ENCODE data around the gene NANOS1. TPM values are rescaled to one million over a fixed set of nuclear protein-coding genes. Genes with fewer than 3 reads are reported as not detected.

NANOS1 gene
- total RNA-seq, 5 donors from 2014 or later (not counting 1 experiment from before 2014, with no cell fraction given): 0.08 to 0.60 (median 0.38) TPM

DNA sequence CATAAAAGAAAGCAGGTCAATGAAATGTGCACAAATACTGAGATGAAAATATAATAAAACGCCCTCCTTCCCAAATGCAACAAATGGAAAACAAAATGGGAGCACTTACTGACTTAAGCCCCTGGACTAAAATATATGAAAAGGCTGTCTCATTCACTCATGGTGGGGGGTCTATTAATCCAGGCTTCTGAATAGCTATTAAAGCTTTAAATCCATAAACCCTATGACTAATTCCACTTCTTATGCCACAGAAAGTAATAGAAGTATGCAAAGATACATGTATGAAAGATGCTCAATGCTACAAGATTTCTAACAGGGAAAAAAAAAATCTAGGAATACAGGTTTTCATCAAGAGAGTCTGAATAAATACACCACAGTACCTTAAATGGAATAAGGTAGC, 30.6 kb downstream of the NANOS1 start:
- DNase-seq: no peak

DNA sequence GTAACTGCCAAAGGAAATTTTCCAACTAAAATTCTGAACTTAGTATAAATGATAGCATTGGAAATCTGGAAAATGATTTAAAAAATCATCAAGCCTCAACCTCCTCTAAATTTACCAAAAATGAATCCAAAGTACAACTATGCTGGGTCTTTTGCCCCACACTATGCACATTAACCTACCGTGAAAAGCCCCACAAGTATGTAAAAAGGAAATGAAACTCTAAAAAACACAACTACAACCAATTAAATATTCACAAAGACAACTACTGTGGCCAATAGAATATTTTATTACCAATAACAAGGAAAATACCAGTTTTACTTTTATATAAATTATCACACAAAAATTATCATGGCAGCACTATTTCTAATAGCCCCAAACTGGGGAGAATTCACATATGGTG, 31.8 kb downstream of the NANOS1 start:
- Histone ChIP-seq H3K36me3 (ENCODE audit: control insufficient read depth in 2 of 2, extremely low read depth in 1 of 2, insufficient read depth in 1 of 2, low read length in 1 of 2) (peaks cover 12 to 90% of the 10 kb centered on the region in 2 donors), H3K9me3 (no peaks in the 10 kb centered on the region), H3K4me1 (ENCODE audit: control insufficient read depth in 1 of 2, extremely low read depth in 1 of 2, insufficient read depth in 2 of 2, low read length in 2 of 2) (no peaks in the 10 kb centered on the region), H3K27me3 (replicated peaks in 1 of 2; ENCODE audit: control insufficient read depth in 2 of 2, extremely low read depth in 1 of 2, insufficient read depth in 2 of 2, low read length in 1 of 2) (no peaks in the 10 kb centered on the region), H3K27ac (ENCODE audit: low read length) (no peak overlapping the region), H3K4me3 (ENCODE audit: control insufficient read depth in 1 of 2, extremely low read depth in 1 of 2, low read length in 1 of 2) (no peak overlapping the region)
- Mint-ChIP-seq H3K4me1 (peaks cover 16 to 31% (median 27%) of the 10 kb centered on the region in 3 donors), H3K36me3 (peaks cover 75% of the 10 kb centered on the region), H3K9me3 (no peaks in the 10 kb centered on the region), H3K4me3 (no peak overlapping the region), H3K27ac (peak overlapping the region; percentile 28 to 39), H3K27me3 (no peaks in the 10 kb centered on the region)
- ATAC-seq (replicated peaks in 1 of 4) (no peak), DNase-seq (no peak)
- WGBS (ENCODE audit: insufficient coverage): no CpG with 5 or more reads among the region's 1 CpG
- POLR2A ChIA-PET: no interaction called here
- CTCF ChIA-PET: no interaction called here

More for the DNA sequence above, 30.6 kb downstream of the NANOS1 start:
- H3K27ac Mint-ChIP-seq: no peak overlapping the region
- no peaks in the 10 kb centered on the region for H3K27me3 Mint-ChIP-seq
- no peaks in the 10 kb centered on the region for H3K9me3 Mint-ChIP-seq
- H3K4me3 Mint-ChIP-seq: no peak overlapping the region
- H3K4me1 ChIP-seq (ENCODE audit: control insufficient read depth in 1 of 2, extremely low read depth in 1 of 2, insufficient read depth in 2 of 2, low read length in 2 of 2): no peaks in the 10 kb centered on the region
- H3K36me3 Mint-ChIP-seq: peaks cover 72% of the 10 kb centered on the region
- no peaks in the 10 kb centered on the region for H3K27me3 ChIP-seq (replicated peaks in 1 of 2; ENCODE audit: control insufficient read depth in 2 of 2, extremely low read depth in 1 of 2, insufficient read depth in 2 of 2, low read length in 1 of 2)
- ATAC-seq (replicated peaks in 1 of 4): no peak
- WGBS (ENCODE audit: insufficient coverage): no CpG with 5 or more reads among the region's 1 CpG
- no peak overlapping the region for H3K27ac ChIP-seq (ENCODE audit: low read length)
- peaks cover 16 to 29% (median 27%) of the 10 kb centered on the region in 3 donors for H3K4me1 Mint-ChIP-seq
- POLR2A ChIA-PET: interaction anchor here (0.6 to 0.7 kb wide), 2 partner anchors 45 to 104 kb away, joined by 3 to 5 read pairs; no protein-coding TSS in a partner anchor
- peaks cover 4 to 93% of the 10 kb centered on the region in 2 donors for H3K36me3 ChIP-seq (ENCODE audit: control insufficient read depth in 2 of 2, extremely low read depth in 1 of 2, insufficient read depth in 1 of 2, low read length in 1 of 2)
- CTCF ChIA-PET: no interaction called here
- H3K4me3 ChIP-seq (ENCODE audit: control insufficient read depth in 1 of 2, extremely low read depth in 1 of 2, low read length in 1 of 2): no peak overlapping the region
- no peaks in the 10 kb centered on the region for H3K9me3 ChIP-seq

DNA sequence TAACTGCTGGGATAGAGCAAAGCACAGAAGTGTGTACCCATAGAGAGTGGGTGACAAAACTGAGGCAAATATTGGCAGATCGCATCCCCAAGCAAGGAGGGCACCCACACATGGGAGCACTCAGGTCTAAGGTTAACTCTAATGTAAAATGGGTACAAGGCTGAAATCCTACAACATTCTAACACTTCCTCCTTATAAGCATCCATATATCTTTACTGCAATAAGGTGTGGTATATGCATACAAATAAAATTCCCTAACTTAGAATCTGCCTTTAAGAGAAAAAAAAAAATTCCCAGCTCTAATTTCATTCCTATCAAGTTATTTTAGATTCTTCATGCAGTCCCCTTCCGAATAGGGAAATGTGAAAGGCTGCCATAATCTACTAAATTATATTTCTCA, 32.4 kb downstream of the NANOS1 start:
- DNase-seq: no peak
- no peak for ATAC-seq (replicated peaks in 1 of 4)
- no peaks in the 10 kb centered on the region for H3K27me3 Mint-ChIP-seq
- Histone ChIP-seq H3K36me3 (ENCODE audit: control insufficient read depth in 2 of 2, extremely low read depth in 1 of 2, insufficient read depth in 1 of 2, low read length in 1 of 2) (peaks cover 16 to 88% of the 10 kb centered on the region in 2 donors), H3K4me3 (ENCODE audit: control insufficient read depth in 1 of 2, extremely low read depth in 1 of 2, low read length in 1 of 2) (no peak overlapping the region), H3K9me3 (no peaks in the 10 kb centered on the region), H3K27me3 (replicated peaks in 1 of 2; ENCODE audit: control insufficient read depth in 2 of 2, extremely low read depth in 1 of 2, insufficient read depth in 2 of 2, low read length in 1 of 2) (no peaks in the 10 kb centered on the region), H3K4me1 (ENCODE audit: control insufficient read depth in 1 of 2, extremely low read depth in 1 of 2, insufficient read depth in 2 of 2, low read length in 2 of 2) (no peaks in the 10 kb centered on the region), H3K27ac (ENCODE audit: low read length) (no peak overlapping the region)
- no peak overlapping the region for H3K27ac Mint-ChIP-seq
- H3K4me3 Mint-ChIP-seq: no peak overlapping the region
- peaks cover 16 to 32% (median 27%) of the 10 kb centered on the region in 3 donors for H3K4me1 Mint-ChIP-seq
- POLR2A ChIA-PET: no interaction called here
- WGBS (ENCODE audit: insufficient coverage): no CpG with 5 or more reads among the region's 2 CpGs
- CTCF ChIA-PET: interaction anchor here in 1 of 2 donors (0.6 kb wide), 1 partner anchor 41 kb away, joined by 4 read pairs; no protein-coding TSS in a partner anchor
- H3K9me3 Mint-ChIP-seq: no peaks in the 10 kb centered on the region
- H3K36me3 Mint-ChIP-seq: peaks cover 72% of the 10 kb centered on the region

DNA sequence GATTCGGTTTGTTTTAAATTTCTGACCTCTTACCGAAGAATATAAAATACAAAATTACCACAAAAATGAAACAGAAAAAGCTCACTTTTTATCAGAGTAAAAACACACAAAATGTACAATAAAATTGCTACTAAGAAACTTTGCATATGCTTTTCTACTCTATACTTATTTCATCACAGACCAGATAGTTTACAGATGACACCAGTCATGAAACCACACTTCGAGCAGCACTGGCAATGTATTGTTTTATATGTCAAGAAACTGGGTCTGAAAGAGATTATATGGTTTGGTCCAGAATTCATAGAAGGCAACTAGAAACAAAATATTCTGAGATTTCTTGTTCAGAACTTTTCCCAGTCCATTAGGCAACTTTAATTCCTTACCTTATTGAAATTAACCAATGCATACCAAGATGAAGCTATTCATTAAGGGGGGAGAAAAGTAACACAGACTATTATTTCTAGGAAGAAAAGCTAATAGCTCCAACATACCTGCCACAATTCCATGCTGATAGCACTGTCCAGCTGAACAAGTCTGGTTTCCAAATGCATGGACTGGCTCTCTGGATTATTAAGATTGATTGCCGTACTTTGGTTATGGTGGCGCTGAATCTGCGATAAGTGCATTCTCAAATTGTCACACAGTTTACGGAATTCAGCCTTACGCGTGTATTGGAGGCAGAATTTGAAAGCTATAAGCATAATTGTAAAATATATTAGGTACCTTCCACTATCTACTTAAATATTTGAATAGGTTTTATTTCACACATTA, 41.1 kb downstream of the NANOS1 start:
- Histone ChIP-seq H3K4me1 (ENCODE audit: control insufficient read depth in 1 of 2, extremely low read depth in 1 of 2, insufficient read depth in 2 of 2, low read length in 2 of 2) (peaks cover 0 to 15% of the 10 kb centered on the region in 2 experiments), H3K9me3 (no peaks in the 10 kb centered on the region), H3K27me3 (replicated peaks in 1 of 2; ENCODE audit: control insufficient read depth in 2 of 2, extremely low read depth in 1 of 2, insufficient read depth in 2 of 2, low read length in 1 of 2) (no peaks in the 10 kb centered on the region), H3K27ac (ENCODE audit: low read length) (no peak overlapping the region), H3K4me3 (ENCODE audit: control insufficient read depth in 1 of 2, extremely low read depth in 1 of 2, low read length in 1 of 2) (no peak overlapping the region), H3K36me3 (ENCODE audit: control insufficient read depth in 2 of 2, extremely low read depth in 1 of 2, insufficient read depth in 1 of 2, low read length in 1 of 2) (peaks cover 7 to 57% of the 10 kb centered on the region in 2 donors)
- peaks cover 28 to 45% (median 29%) of the 10 kb centered on the region in 3 donors for H3K4me1 Mint-ChIP-seq
- H3K4me3 Mint-ChIP-seq: no peak overlapping the region
- DNase-seq (no peak), ATAC-seq (replicated peaks in 1 of 4) (no peak)
- WGBS (ENCODE audit: insufficient coverage): 100% methylated on average over 2 of the region's 9 CpGs
- CTCF ChIA-PET: interaction anchor here (0.6 kb wide), 2 partner anchors 25 to 140 kb away, joined by 3 read pairs; no protein-coding TSS in a partner anchor
- no peak overlapping the region for H3K27ac Mint-ChIP-seq
- no peaks in the 10 kb centered on the region for H3K27me3 Mint-ChIP-seq
- POLR2A ChIA-PET: interaction anchor here (0.5 to 0.9 kb wide), 4 partner anchors 9 to 31 kb away, joined by 3 to 5 read pairs (median 4); no protein-coding TSS in a partner anchor
- H3K9me3 Mint-ChIP-seq: no peaks in the 10 kb centered on the region
- H3K36me3 Mint-ChIP-seq: peaks cover 51% of the 10 kb centered on the region

DNA sequence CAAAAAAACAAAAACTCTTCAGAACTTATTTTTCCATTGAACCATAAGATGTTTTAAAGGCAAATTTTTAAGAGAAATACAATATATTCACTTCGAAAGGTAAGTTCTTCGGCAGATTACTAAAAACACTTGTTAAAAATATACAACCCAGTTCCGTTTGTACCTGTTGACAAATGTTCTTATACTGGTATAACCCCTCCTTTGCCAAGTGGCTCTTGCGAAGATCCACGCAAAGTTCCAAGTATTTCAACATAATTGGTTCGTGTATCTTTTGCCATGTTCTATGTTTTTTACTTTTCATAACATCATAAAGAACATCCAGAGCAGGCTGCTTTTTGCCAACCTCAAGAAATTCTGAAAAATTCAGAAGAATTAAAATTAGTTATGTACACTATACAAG, 44.1 kb downstream of the NANOS1 start:
- no peaks in the 10 kb centered on the region for H3K27me3 Mint-ChIP-seq
- no peaks in the 10 kb centered on the region for H3K9me3 Mint-ChIP-seq
- DNase-seq: no peak
- H3K27me3 ChIP-seq (replicated peaks in 1 of 2; ENCODE audit: control insufficient read depth in 2 of 2, extremely low read depth in 1 of 2, insufficient read depth in 2 of 2, low read length in 1 of 2): no peaks in the 10 kb centered on the region
- 96% methylated on average over 3 of the region's 6 CpGs for WGBS (ENCODE audit: insufficient coverage)
- H3K4me3 Mint-ChIP-seq: peak overlapping the region in 2 of 3 donors; percentile 13 to 29
- ChIA-PET CTCF (no interaction called here), POLR2A (no interaction called here)
- peak overlapping the region; percentile 25 for H3K27ac ChIP-seq (ENCODE audit: low read length)
- no peak for ATAC-seq (replicated peaks in 1 of 4)
- no peak overlapping the region for H3K4me3 ChIP-seq (ENCODE audit: control insufficient read depth in 1 of 2, extremely low read depth in 1 of 2, low read length in 1 of 2)
- peaks cover 47% of the 10 kb centered on the region for H3K36me3 Mint-ChIP-seq
- H3K36me3 ChIP-seq (ENCODE audit: control insufficient read depth in 2 of 2, extremely low read depth in 1 of 2, insufficient read depth in 1 of 2, low read length in 1 of 2): peaks cover 0 to 33% of the 10 kb centered on the region in 2 donors
- H3K27ac Mint-ChIP-seq: peak overlapping the region; percentile 59 to 76
- H3K9me3 ChIP-seq: no peaks in the 10 kb centered on the region
- peaks cover 39 to 62% (median 51%) of the 10 kb centered on the region in 3 donors for H3K4me1 Mint-ChIP-seq
- peaks cover 8 to 32% of the 10 kb centered on the region in 2 experiments for H3K4me1 ChIP-seq (ENCODE audit: control insufficient read depth in 1 of 2, extremely low read depth in 1 of 2, insufficient read depth in 2 of 2, low read length in 2 of 2)

DNA sequence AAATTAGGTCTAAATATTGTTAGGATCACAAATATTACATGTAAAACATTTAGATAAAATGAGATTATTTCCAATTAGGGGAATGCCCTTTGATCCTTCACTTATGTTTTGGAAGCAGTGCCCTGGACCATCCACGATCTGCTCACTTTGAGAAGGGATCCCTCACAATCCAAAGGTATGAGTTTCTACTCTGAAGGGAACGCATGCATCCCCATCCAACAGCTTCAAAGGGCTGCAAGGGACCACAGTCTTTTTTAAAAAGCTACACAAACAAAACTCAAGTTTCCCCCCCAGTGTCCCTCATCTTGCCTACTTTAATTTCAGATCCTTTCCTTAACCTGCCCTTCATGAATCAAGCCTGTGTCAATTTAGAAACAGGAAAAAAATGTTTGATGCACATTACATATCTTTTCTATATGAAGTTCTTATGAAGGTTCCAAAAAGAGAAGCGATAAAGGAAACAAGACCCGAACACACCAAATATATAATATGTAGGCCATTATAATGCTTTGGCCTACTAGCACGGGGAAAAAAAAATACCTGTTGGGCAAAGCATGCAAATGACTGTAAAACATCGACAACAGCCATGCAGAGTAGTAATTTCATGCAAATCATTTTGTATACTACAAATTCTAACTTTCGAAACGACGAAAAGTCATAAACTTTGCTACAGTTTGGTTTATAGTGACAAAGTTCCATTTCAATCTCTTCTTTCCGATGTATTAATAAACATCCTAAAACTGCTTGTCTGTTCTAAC, 49.1 kb downstream of the NANOS1 start:
- no peaks in the 10 kb centered on the region for H3K27me3 Mint-ChIP-seq
- peak overlapping the region; percentile 91 to 96 for H3K27ac Mint-ChIP-seq
- H3K4me1 ChIP-seq (ENCODE audit: control insufficient read depth in 1 of 2, extremely low read depth in 1 of 2, insufficient read depth in 2 of 2, low read length in 2 of 2): peaks cover 16 to 38% of the 10 kb centered on the region in 2 experiments
- no peak for ATAC-seq (replicated peaks in 1 of 4)
- peaks cover 53 to 59% (median 56%) of the 10 kb centered on the region in 3 donors for H3K4me1 Mint-ChIP-seq
- peak overlapping the region; percentile 93 for H3K27ac ChIP-seq (ENCODE audit: low read length)
- H3K4me3 Mint-ChIP-seq: peak overlapping the region; percentile 95 to 97 (median 96)
- H3K9me3 Mint-ChIP-seq: no peaks in the 10 kb centered on the region
- POLR2A ChIA-PET: interaction anchor here (0.5 to 1.3 kb wide), 7 partner anchors 8 to 1021 kb away, joined by 3 to 14 read pairs (median 3); no protein-coding TSS in a partner anchor
- CTCF ChIA-PET: interaction anchor here in 1 of 2 donors (0.5 kb wide), 1 partner anchor 24 kb away, joined by 4 read pairs; no protein-coding TSS in a partner anchor
- no peak for DNase-seq
- 21% methylated on average over 2 of the region's 10 CpGs for WGBS (ENCODE audit: insufficient coverage)
- no peaks in the 10 kb centered on the region for H3K9me3 ChIP-seq
- no peaks in the 10 kb centered on the region for H3K27me3 ChIP-seq (replicated peaks in 1 of 2; ENCODE audit: control insufficient read depth in 2 of 2, extremely low read depth in 1 of 2, insufficient read depth in 2 of 2, low read length in 1 of 2)
- H3K4me3 ChIP-seq (ENCODE audit: control insufficient read depth in 1 of 2, extremely low read depth in 1 of 2, low read length in 1 of 2): peak overlapping the region in 1 of 2 donors; percentile 81
- H3K36me3 Mint-ChIP-seq: peaks cover 12% of the 10 kb centered on the region
- no peaks in the 10 kb centered on the region for H3K36me3 ChIP-seq (ENCODE audit: control insufficient read depth in 2 of 2, extremely low read depth in 1 of 2, insufficient read depth in 1 of 2, low read length in 1 of 2)
